Measurements from ENCODE around the gene YIPF3.

DNA sequence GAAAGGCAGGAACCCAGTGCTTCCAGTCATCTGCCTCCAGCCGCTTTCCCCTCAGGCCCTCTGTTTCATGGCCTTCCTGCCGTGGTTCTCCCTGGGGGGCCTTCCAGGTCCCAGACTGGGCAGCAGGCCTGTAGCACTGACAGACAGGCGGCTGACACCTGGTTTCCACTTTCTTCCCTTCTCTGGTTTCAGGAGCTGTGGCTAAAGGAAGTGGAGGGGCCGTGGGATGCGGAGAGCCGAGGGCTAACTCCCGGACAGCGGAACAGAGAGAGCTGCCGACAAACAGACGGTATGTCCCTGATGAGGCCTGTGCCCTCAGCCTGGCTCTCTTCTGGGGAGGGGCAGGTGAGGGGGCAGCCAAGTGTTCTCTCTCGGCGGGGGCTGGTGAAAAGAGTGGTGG is 19.0 kb downstream of the YIPF3 start:
- TF ChIP-seq CTCF (conservative IDR thresholded peaks at IDR 0.05; ENCODE audit: low read length) (no peak), EZH2phosphoT487 (IDR thresholded peaks at IDR 0.05; ENCODE audit: borderline replicate concordance) (no peak)

Measured in Loucy (cell line).